ENCODE data around the gene GPC3.

Gene GPC3

GRCh38 chrX:133792198-133792953 lies 193.0 kb downstream of the GPC3 start (continued):
- TF ChIP-seq ZNF324 (tag by site-specific recombination; IDR thresholded peaks at IDR 0.05) (no peak), ZNF146 (tag by site-specific recombination; IDR thresholded peaks at IDR 0.05) (no peak), ZNF169 (tag by site-specific recombination; IDR thresholded peaks at IDR 0.05) (no peak), ZNF670 (tag by site-specific recombination; IDR thresholded peaks at IDR 0.05; ENCODE audit: low read depth) (no peak), HOXC10 (CRISPR knock-in tag; IDR thresholded peaks at IDR 0.05) (no peak), ZIC2 (tag by site-specific recombination; IDR thresholded peaks at IDR 0.05) (no peak), GLIS1 (tag by site-specific recombination; IDR thresholded peaks at IDR 0.05) (no peak), ZNF664 (tag by site-specific recombination; IDR thresholded peaks at IDR 0.05) (peak; percentile 99), ZNF76 (tag by site-specific recombination; IDR thresholded peaks at IDR 0.05; ENCODE audit: borderline replicate concordance, low read depth) (no peak), ZNF155 (tag by site-specific recombination; IDR thresholded peaks at IDR 0.05) (no peak), ZNF585B (tag by site-specific recombination; IDR thresholded peaks at IDR 0.05) (no peak), ZNF518A (tag by site-specific recombination; conservative IDR thresholded peaks at IDR 0.05; ENCODE audit: low read depth) (no peak), ZSCAN30 (tag by site-specific recombination; IDR thresholded peaks at IDR 0.05) (0 out of 2 replicates have a peak, but pooled peaks have one; percentile 64), ZNF785 (tag by site-specific recombination; IDR thresholded peaks at IDR 0.05) (no peak), ZSCAN4 (tag by site-specific recombination; IDR thresholded peaks at IDR 0.05) (0 out of 2 replicates have a peak, but pooled peaks have one; percentile 13), ZNF175 (tag by site-specific recombination; IDR thresholded peaks at IDR 0.05) (no peak), ZNF24 (tag by site-specific recombination; IDR thresholded peaks at IDR 0.05) (no peak), PRDM2 (tag by site-specific recombination; IDR thresholded peaks at IDR 0.05; ENCODE audit: borderline replicate concordance) (no peak), ZNF837 (tag by site-specific recombination; IDR thresholded peaks at IDR 0.05) (no peak), ZBTB1 (tag by site-specific recombination; IDR thresholded peaks at IDR 0.05) (no peak), PRDM6 (tag by site-specific recombination; IDR thresholded peaks at IDR 0.05) (no peak), ZNF223 (tag by site-specific recombination; IDR thresholded peaks at IDR 0.05) (no peak), ZNF19 (tag by site-specific recombination; IDR thresholded peaks at IDR 0.05; ENCODE audit: low read depth) (no peak), TRIM28 (IDR thresholded peaks at IDR 0.05; ENCODE audit: borderline replicate concordance, low read length) (peak; percentile 54; the same call in 1 of the 2 replicates), ZNF624 (tag by site-specific recombination; IDR thresholded peaks at IDR 0.05) (no peak)

Data from HEK293 (cell line).